GM12878 (cell line): ENCODE results near the gene CDC25C. TPM values are rescaled to one million over a fixed set of nuclear protein-coding genes. Genes with fewer than 3 reads are reported as not detected.
A peak's percentile ranks its signal among the peaks of the same experiment; 100 is the strongest.

Experiments used
- ATAC-seq: fragments of 200-7000 bp; cut with Tn5 transposase; 3 replicates; pipeline ENCODE4 v1.9.1; 2020; ENCODE audit warnings: mild to moderate bottlenecking, moderate library complexity
- BruUV-seq: library from RNA; stranded (reverse); fragments of 400-500 nt; replicated peaks from 2 replicates; lab custom pipeline; 2021; lab: Mats Ljungman, UMichigan
- CTCF ChIA-PET: fragments of 300-600 bp; sonication (Branson Sonifier 250); formaldehyde crosslinking; extraction: SDS; loops from one replicate; lab custom pipeline; 2021; ENCODE audit warnings: inconsistent platforms; lab: Yijun Ruan, JAX
- POLR2A ChIA-PET: fragments of 350-600 bp; formaldehyde crosslinking; extraction: SDS; loops from one replicate; lab custom pipeline; 2021; ENCODE audit warnings: inconsistent platforms; lab: Charles Lee
- RAD21 ChIA-PET: fragments of 300-600 bp; sonication (Branson Sonifier 250); formaldehyde crosslinking; loops from one replicate; lab custom pipeline; 2023; ENCODE audit warnings: antibody characterized with exemption; ENCODE audit not compliant: unreplicated experiment; lab: Charles Lee
- SMC1A ChIA-PET: fragments of 300-600 bp; sonication (Branson Sonifier 250); formaldehyde crosslinking; loops from one replicate; lab custom pipeline; 2023; ENCODE audit not compliant: unreplicated experiment, uncharacterized antibody; lab: Charles Lee
- DNase-seq: peaks from one replicate; pipeline ENCODE4 v3.0.0-alpha.2; 2011; ENCODE audit warnings: low read depth, low spot score
- FAIRE-seq: peaks from 3 replicates; lab custom pipeline; 2011; peaks lifted over from hg19 to GRCh38; lab: Jason Lieb, UNC
- H2AFZ ChIP-seq: 2 replicates; pipeline ENCODE4 v1.6.0; 2011; ENCODE audit warnings: low read depth, low read length, control low read depth; ENCODE audit not compliant: control insufficient read depth
- H3K27ac ChIP-seq: 2 replicates; pipeline ENCODE4 v1.5.1; 2011; ENCODE audit warnings: control low read depth; ENCODE audit not compliant: control insufficient read depth, insufficient read depth
- H3K27me3 ChIP-seq, 2 experiments: replicated peaks in 1 of 2; 2 replicates each; pipeline versions ENCODE4 v1.6.0 to v1.6.1; 2011; ENCODE audit warnings: low read length in 1 of 2; ENCODE audit not compliant: control insufficient read depth in 2 of 2, insufficient read depth in 2 of 2
- H3K36me3 ChIP-seq, 2 experiments: 2 replicates each; pipeline ENCODE4 v1.5.1; 2011; ENCODE audit warnings: low read length in 1 of 2; ENCODE audit not compliant: control insufficient read depth in 2 of 2, insufficient read depth in 2 of 2
- H3K4me1 ChIP-seq: 2 replicates; pipeline ENCODE4 v1.6.1; 2011; ENCODE audit warnings: mild to moderate bottlenecking, low read length, moderate library complexity, mixed read lengths; ENCODE audit not compliant: control insufficient read depth, insufficient read depth
- H3K4me2 ChIP-seq: 2 replicates; pipeline ENCODE4 v1.6.0; 2011; ENCODE audit warnings: control low read depth; ENCODE audit not compliant: control insufficient read depth, insufficient read depth
- H3K4me3 ChIP-seq: fragments of 200-600 bp; sonication (generic); 2 replicates; pipeline ENCODE4 v1.5.1; 2016
- H3K79me2 ChIP-seq: 2 replicates; pipeline ENCODE4 v1.6.0; 2011; ENCODE audit warnings: low read length; ENCODE audit not compliant: control insufficient read depth, insufficient read depth
- H3K9ac ChIP-seq: 2 replicates; pipeline ENCODE4 v1.8.0; 2011; ENCODE audit warnings: low read length, control low read depth, mixed read lengths; ENCODE audit not compliant: control insufficient read depth, insufficient read depth
- H3K9me3 ChIP-seq: replicated peaks from 3 replicates; pipeline ENCODE4 v1.5.1; 2011; ENCODE audit warnings: mild to moderate bottlenecking, low read length; ENCODE audit not compliant: control insufficient read depth, insufficient read depth
- H4K20me1 ChIP-seq: 2 replicates; pipeline ENCODE4 v1.6.0; 2011; ENCODE audit not compliant: control insufficient read depth, insufficient read depth
- BHLHE40 ChIP-seq, 2 experiments: fragments of 450-650 bp in 1 of 2; IDR thresholded peaks; 2 replicates each; pipeline ENCODE4 v1.6.1; 2011 to 2017; ENCODE audit warnings: low read depth in 2 of 2, borderline replicate concordance in 1 of 2, improper control_type of control experiment in 1 of 2, low read length in 1 of 2, mild to moderate bottlenecking in 1 of 2
- CHD2 ChIP-seq: IDR thresholded peaks from 2 replicates; pipeline ENCODE4 v1.6.1; 2011; ENCODE audit warnings: low read depth, low read length, improper control_type of control experiment, borderline replicate concordance
- IKZF2 ChIP-seq, 2 experiments: fragments of 450-650 bp; IDR thresholded peaks; 2 replicates each; pipeline ENCODE4 v1.6.1; 2017; ENCODE audit warnings: mild to moderate bottlenecking in 2 of 2, moderate library complexity in 2 of 2
- KLF5 ChIP-seq: fragments of 450-650 bp; IDR thresholded peaks from 2 replicates; pipeline ENCODE4 v1.6.1; 2014; ENCODE audit warnings: mild to moderate bottlenecking; ENCODE audit not compliant: partially characterized antibody
- LARP7 ChIP-seq: fragments of 450-650 bp; IDR thresholded peaks from 2 replicates; pipeline ENCODE4 v1.6.1; 2017; ENCODE audit warnings: mild to moderate bottlenecking
- RFX5 ChIP-seq: IDR thresholded peaks from 2 replicates; pipeline ENCODE4 v1.6.1; 2011; ENCODE audit warnings: low read depth, low read length, improper control_type of control experiment
- TCF7 ChIP-seq: IDR thresholded peaks from 2 replicates; pipeline ENCODE4 v1.6.1; 2014; ENCODE audit warnings: antibody characterized with exemption, borderline replicate concordance
- ZNF24 ChIP-seq: fragments of 450-650 bp; IDR thresholded peaks from 2 replicates; pipeline ENCODE4 v1.6.1; 2017; ENCODE audit warnings: antibody characterized with exemption, mild to moderate bottlenecking
- WGBS: methylation state at CpG from one replicate; pipeline ENCODE4 v1.1.6; 2016; ENCODE audit warnings: low lambda C conversion rate; ENCODE audit not compliant: insufficient replicate concordance, insufficient coverage; ENCODE audit errors: missing lambda C conversion rate; 5-methylcytosine and 5-hydroxymethylcytosine counted together
- in situ Hi-C: fragments of 300-500 bp; cut with MboI; formaldehyde crosslinking; loops from 9 replicates; pipeline ENCODE4 v1.14.3; 2018; ENCODE audit warnings: mixed read lengths
- intact Hi-C: fragments of 100-400 bp; cut with micrococcal nuclease; formaldehyde crosslinking; loops from one replicate; pipeline ENCODE4 v1.14.2; 2022; ENCODE audit not compliant: unreplicated experiment
- polyA plus RNA-seq, 11 experiments: library from polyadenylated mRNA; depleted of rRNA in 4 of 11; unstranded in 6 of 11; stranded (reverse) in 5 of 11; fragments of >200 nt; fragmentation: Nextera tagmentation in 4 of 11; fragmentation: Illumina TruSeq in 1 of 11; extraction: Ambion mirVana in 4 of 11; extraction: Trizol in 1 of 11; gene quantifications; 1 replicate in 1 of 11; 2 replicates in 10 of 11; pipeline versions ENCODE4 v1.2.1 to v1.2.3, GENCODE V29; 2011 to 2016; ENCODE audit warnings: inconsistent platforms in 2 of 11, missing spikeins in 2 of 11, low read depth in 1 of 11
- total RNA-seq, 4 experiments: library from RNA; depleted of rRNA in 3 of 4; stranded (reverse); fragments of >200 nt in 3 of 4; fragmentation: Illumina TruSeq in 1 of 4; extraction: Trizol in 1 of 4; gene quantifications; 2 replicates each; pipeline versions ENCODE4 v1.2.1 to v1.2.3, GENCODE V29; 2013 to 2021
- TF ChIP-seq, protein P1 (sequence below): fragments of 450-650 bp; IDR thresholded peaks from 2 replicates; pipeline ENCODE4 v1.6.1; 2017; ENCODE audit warnings: mild to moderate bottlenecking, moderate library complexity
- TF ChIP-seq, protein P2 (sequence below): fragments of 450-650 bp; formaldehyde crosslinking; IDR thresholded peaks from 2 replicates; pipeline ENCODE4 v1.5.0; 2022; ENCODE audit warnings: mild to moderate bottlenecking, missing genetic modification characterization
- TF ChIP-seq, protein P3 (sequence below): fragments of 450-650 bp; conservative IDR thresholded peaks from 2 replicates; pipeline ENCODE4 v1.6.1; 2017; ENCODE audit warnings: mild to moderate bottlenecking, moderate library complexity

CDC25C gene
- total and polyA plus RNA-seq, 10 of the 15 experiments (the other 5 are each of a cell fraction or from before 2014, with no cell fraction given), result 9.2 to 30.7 (median 14.9) TPM

DNA sequence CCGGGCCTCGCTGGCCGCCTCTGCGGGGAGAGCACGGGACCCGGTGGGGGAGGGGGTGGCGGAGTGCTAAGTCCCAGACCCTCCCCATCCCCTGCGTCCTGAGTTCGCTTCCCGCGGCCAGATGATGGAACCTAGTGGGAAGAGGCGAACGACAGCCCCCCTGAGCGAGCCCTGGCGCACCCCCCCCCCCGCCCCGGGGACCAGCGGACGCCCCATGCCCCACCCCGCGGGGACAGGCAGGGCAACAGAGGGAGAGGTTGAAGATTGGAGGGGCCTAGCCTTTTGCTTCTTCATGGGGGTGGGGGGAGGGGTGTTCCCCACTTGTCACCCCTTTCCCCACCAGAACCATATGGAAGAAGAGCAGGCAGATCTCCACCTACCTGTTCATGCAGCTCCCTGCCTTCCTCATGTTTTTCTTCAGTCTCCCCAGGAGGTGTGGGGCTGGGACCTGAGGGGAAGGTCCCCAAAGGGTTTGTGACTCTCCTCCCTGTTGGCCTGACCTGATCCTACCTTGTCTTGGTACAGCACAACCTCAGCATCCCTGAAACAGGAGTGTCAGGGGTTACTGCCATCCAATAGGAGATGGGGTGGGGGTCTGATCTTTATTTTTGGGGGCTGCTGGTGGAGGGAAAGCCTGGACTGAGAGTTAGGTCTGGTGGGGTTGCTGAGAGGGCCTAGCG is 6.9 kb upstream of the CDC25C start:
- Histone ChIP-seq H3K4me3 (peak overlapping the region; percentile 90), H3K4me2 (peak overlapping the region; percentile 73), H3K9me3 (no peaks in the 10 kb centered on the region), H4K20me1 (0 out of 2 replicates have a peak, but pooled peaks cover 3% of the 10 kb centered on the region), H3K79me2 (peaks cover 35% of the 10 kb centered on the region), H3K27ac (peak overlapping the region; percentile 96), H3K36me3 (peaks cover 0 to 3% of the 10 kb centered on the region in 2 experiments; a peak in 2 of 4 replicates), H3K27me3 (no peaks in the 10 kb centered on the region), H3K9ac (peak overlapping the region; percentile 82), H2AFZ (peak overlapping the region; percentile 96; the same call in 1 of the 2 replicates), H3K4me1 (no peaks in the 10 kb centered on the region)
- ChIA-PET SMC1A (interaction anchor here (1.0 to 6.1 kb wide), 5 partner anchors 13 to 161 kb away, joined by 3 to 102 read pairs (median 3); partner anchors contain the start of genes BRD8, KDM3B and KIF20A), CTCF (interaction anchor here (0.6 to 9.1 kb wide), 8 partner anchors 9 to 238 kb away, joined by 3 to 266 read pairs (median 3); partner anchors contain the start of genes EGR1, KDM3B and REEP2), POLR2A (interaction anchor here (0.5 to 10.1 kb wide), 12 partner anchors 7 to 1060 kb away, joined by 3 to 143 read pairs (median 4); partner anchors contain the start of genes BRD8, CDC25C, ETF1 and HSPA9), RAD21 (interaction anchor here (0.7 to 2.4 kb wide), 7 partner anchors 11 to 127 kb away, joined by 3 to 22 read pairs (median 3); partner anchors contain the start of genes CDC23, EGR1, KDM3B and REEP2)
- intact Hi-C loops, result loop anchor here (5.0 kb wide), 2 partner anchors 161 to 204 kb away; partner anchors contain the start of genes BRD8, ETF1 and KIF20A
- 0% methylated on average over 1 of the region's 22 CpGs for WGBS
- no peak for DNase-seq
- in situ Hi-C loops, result no loop called here
- FAIRE-seq, result no peak
- no TSS peak for BruUV-seq
- peak; percentile 23 for ATAC-seq
- TF ChIP-seq BHLHE40 (IDR thresholded peaks at IDR 0.05; ENCODE audit: borderline replicate concordance in 1 of 2, low read depth in 2 of 2, low read length in 1 of 2) (peak; percentile 36 to 96; a peak in 2 of 4 replicates), CHD2 (peak; percentile 90), LARP7 (no peak), TCF7 (no peak), ZNF24 (peak; percentile 64; the same call in 1 of the 2 replicates), IKZF2 (IDR thresholded peaks at IDR 0.05) (peak in 1 of 2 experiments; percentile 38; a peak in 2 of 4 replicates), KLF5 (no peak), RFX5 (no peak)
- TF ChIP-seq, protein P1, sequence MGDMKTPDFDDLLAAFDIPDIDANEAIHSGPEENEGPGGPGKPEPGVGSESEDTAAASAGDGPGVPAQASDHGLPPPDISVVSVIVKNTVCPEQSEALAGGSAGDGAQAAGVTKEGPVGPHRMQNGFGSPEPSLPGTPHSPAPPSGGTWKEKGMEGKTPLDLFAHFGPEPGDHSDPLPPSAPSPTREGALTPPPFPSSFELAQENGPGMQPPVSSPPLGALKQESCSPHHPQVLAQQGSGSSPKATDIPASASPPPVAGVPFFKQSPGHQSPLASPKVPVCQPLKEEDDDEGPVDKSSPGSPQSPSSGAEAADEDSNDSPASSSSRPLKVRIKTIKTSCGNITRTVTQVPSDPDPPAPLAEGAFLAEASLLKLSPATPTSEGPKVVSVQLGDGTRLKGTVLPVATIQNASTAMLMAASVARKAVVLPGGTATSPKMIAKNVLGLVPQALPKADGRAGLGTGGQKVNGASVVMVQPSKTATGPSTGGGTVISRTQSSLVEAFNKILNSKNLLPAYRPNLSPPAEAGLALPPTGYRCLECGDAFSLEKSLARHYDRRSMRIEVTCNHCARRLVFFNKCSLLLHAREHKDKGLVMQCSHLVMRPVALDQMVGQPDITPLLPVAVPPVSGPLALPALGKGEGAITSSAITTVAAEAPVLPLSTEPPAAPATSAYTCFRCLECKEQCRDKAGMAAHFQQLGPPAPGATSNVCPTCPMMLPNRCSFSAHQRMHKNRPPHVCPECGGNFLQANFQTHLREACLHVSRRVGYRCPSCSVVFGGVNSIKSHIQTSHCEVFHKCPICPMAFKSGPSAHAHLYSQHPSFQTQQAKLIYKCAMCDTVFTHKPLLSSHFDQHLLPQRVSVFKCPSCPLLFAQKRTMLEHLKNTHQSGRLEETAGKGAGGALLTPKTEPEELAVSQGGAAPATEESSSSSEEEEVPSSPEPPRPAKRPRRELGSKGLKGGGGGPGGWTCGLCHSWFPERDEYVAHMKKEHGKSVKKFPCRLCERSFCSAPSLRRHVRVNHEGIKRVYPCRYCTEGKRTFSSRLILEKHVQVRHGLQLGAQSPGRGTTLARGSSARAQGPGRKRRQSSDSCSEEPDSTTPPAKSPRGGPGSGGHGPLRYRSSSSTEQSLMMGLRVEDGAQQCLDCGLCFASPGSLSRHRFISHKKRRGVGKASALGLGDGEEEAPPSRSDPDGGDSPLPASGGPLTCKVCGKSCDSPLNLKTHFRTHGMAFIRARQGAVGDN, result 0 out of 2 replicates have a peak, but pooled peaks have one; percentile 9
- TF ChIP-seq, protein P2, sequence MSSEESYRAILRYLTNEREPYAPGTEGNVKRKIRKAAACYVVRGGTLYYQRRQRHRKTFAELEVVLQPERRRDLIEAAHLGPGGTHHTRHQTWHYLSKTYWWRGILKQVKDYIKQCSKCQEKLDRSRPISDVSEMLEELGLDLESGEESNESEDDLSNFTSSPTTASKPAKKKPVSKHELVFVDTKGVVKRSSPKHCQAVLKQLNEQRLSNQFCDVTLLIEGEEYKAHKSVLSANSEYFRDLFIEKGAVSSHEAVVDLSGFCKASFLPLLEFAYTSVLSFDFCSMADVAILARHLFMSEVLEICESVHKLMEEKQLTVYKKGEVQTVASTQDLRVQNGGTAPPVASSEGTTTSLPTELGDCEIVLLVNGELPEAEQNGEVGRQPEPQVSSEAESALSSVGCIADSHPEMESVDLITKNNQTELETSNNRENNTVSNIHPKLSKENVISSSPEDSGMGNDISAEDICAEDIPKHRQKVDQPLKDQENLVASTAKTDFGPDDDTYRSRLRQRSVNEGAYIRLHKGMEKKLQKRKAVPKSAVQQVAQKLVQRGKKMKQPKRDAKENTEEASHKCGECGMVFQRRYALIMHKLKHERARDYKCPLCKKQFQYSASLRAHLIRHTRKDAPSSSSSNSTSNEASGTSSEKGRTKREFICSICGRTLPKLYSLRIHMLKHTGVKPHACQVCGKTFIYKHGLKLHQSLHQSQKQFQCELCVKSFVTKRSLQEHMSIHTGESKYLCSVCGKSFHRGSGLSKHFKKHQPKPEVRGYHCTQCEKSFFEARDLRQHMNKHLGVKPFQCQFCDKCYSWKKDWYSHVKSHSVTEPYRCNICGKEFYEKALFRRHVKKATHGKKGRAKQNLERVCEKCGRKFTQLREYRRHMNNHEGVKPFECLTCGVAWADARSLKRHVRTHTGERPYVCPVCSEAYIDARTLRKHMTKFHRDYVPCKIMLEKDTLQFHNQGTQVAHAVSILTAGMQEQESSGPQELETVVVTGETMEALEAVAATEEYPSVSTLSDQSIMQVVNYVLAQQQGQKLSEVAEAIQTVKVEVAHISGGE, result no peak
- TF ChIP-seq, protein P3, sequence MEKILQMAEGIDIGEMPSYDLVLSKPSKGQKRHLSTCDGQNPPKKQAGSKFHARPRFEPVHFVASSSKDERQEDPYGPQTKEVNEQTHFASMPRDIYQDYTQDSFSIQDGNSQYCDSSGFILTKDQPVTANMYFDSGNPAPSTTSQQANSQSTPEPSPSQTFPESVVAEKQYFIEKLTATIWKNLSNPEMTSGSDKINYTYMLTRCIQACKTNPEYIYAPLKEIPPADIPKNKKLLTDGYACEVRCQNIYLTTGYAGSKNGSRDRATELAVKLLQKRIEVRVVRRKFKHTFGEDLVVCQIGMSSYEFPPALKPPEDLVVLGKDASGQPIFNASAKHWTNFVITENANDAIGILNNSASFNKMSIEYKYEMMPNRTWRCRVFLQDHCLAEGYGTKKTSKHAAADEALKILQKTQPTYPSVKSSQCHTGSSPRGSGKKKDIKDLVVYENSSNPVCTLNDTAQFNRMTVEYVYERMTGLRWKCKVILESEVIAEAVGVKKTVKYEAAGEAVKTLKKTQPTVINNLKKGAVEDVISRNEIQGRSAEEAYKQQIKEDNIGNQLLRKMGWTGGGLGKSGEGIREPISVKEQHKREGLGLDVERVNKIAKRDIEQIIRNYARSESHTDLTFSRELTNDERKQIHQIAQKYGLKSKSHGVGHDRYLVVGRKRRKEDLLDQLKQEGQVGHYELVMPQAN, result peak; percentile 68; the same call in 1 of the 2 replicates
